Uterus (tissue), 2 donors: ENCODE measurements around the gene FDCSP.
"Not testable (repeated sequence)": the region's sequence is repeated elsewhere in the genome, so short reads cannot be mapped to it uniquely, and the experiment has no call there.

Experiments used
- POLR2A ChIP-seq, 2 donors: fragments of 450-650 bp; IDR thresholded peaks; one replicate each; pipeline ENCODE4 v1.6.1; 2016; ENCODE audit warnings: antibody characterized with exemption in 2 of 2, mild to moderate bottlenecking in 1 of 2, moderate library complexity in 1 of 2
- TF ChIP-seq, protein P1 (sequence below), 4 experiments: fragments of 200-600 bp in 2 of 4; fragments of 450-650 bp in 2 of 4; sonication (generic) in 2 of 4; IDR thresholded peaks; one replicate each; pipeline ENCODE4 v1.5.1; 2016 to 2019; ENCODE audit warnings: antibody characterized with exemption in 4 of 4, mild to moderate bottlenecking in 2 of 4, moderate library complexity in 1 of 4

DNA sequence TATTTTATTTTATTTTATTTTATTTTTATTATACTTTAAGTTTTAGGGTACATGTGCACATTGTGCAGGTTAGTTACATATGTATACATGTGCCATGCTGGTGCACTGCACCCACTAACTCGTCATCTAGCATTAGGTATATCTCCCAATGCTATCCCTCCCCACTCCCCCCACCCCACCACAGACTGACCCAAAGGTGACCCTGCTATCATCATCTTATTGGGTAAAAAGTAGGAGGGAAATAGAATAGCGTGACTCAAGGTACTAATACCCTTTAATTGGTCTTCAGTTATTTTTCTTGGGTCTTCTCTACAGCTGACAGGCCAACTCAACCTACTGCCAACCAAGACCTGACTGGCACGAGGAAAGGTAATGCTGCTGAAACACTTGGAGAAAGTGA, 16.4 kb downstream of the FDCSP start, which contains the start of gene CSN3:
- not testable (repeated sequence) for TF ChIP-seq POLR2A (IDR thresholded peaks at IDR 0.05)
- TF ChIP-seq, protein P1, sequence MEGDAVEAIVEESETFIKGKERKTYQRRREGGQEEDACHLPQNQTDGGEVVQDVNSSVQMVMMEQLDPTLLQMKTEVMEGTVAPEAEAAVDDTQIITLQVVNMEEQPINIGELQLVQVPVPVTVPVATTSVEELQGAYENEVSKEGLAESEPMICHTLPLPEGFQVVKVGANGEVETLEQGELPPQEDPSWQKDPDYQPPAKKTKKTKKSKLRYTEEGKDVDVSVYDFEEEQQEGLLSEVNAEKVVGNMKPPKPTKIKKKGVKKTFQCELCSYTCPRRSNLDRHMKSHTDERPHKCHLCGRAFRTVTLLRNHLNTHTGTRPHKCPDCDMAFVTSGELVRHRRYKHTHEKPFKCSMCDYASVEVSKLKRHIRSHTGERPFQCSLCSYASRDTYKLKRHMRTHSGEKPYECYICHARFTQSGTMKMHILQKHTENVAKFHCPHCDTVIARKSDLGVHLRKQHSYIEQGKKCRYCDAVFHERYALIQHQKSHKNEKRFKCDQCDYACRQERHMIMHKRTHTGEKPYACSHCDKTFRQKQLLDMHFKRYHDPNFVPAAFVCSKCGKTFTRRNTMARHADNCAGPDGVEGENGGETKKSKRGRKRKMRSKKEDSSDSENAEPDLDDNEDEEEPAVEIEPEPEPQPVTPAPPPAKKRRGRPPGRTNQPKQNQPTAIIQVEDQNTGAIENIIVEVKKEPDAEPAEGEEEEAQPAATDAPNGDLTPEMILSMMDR (IDR thresholded peaks at IDR 0.05) = not testable (repeated sequence)
